ENCODE results near the gene PLEKHG4B. TPM values are rescaled to one million over a fixed set of nuclear protein-coding genes. Genes with fewer than 3 reads are reported as not detected.

PLEKHG4B gene
- total RNA-seq, 1 donor from 2014 or later, result 3.3 TPM

GRCh38 chr5:129820-130219, 37.9 kb downstream of the PLEKHG4B start:
- no peak for DNase-seq

GRCh38 chr5:130601-131131, 38.7 kb downstream of the PLEKHG4B start:
- no peak for DNase-seq

DNA sequence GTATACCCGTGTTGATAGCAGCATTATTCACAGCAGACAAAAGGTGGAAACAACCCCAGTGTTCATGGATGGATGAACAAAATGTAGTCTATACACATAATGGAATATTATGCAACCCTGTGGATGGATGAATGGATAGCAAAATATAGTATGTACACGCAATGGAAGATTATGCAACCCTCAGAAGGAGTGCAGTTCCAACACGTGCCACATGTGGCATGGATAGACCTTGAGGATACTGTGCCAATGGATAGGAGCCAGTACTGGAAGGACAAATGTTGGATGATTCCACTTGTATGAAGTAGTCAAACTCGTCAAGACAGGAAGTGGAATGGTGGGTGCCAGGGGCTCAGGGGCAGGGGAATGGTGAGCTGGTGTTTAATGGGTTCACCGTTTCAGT, 44.9 kb downstream of the PLEKHG4B start:
- DNase-seq, result no peak

- DNase-seq, result no peak
Measured at GRCh38 chr5:137741-138140, 45.8 kb downstream of the PLEKHG4B start.

- no peak for DNase-seq
Measured at GRCh38 chr5:138936-139335, 47.0 kb downstream of the PLEKHG4B start.

GRCh38 chr5:139579-140442, 47.8 kb downstream of the PLEKHG4B start:
- no peak for DNase-seq

- no peak for DNase-seq
Measured at GRCh38 chr5:140443-140829, 48.5 kb downstream of the PLEKHG4B start.

GRCh38 chr5:141211-141610, 49.2 kb downstream of the PLEKHG4B start:
- DNase-seq, result no peak

DNA sequence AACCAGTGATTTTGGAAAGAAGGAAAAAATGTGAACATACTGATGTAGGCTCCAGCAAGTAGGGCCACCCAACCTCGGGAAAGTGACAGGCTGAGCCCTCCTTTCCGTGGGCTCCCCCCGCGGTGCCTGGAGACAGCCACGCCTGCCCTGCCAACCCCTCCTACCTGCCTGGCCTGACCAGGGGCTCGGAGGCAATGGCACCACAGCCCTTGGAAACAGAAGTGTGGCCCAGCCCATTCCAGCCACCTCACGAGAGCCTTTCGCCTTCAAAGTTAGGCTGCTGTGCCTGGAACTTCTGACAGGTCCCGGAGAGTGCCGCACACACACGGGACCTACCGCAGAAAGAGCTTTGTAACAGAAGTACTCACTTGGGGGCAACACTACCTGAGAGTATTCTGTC, 49.8 kb downstream of the PLEKHG4B start:
- DNase-seq, result no peak

GRCh38 chr5:142246-142810, 50.4 kb downstream of the PLEKHG4B start:
- no peak for DNase-seq

DNA sequence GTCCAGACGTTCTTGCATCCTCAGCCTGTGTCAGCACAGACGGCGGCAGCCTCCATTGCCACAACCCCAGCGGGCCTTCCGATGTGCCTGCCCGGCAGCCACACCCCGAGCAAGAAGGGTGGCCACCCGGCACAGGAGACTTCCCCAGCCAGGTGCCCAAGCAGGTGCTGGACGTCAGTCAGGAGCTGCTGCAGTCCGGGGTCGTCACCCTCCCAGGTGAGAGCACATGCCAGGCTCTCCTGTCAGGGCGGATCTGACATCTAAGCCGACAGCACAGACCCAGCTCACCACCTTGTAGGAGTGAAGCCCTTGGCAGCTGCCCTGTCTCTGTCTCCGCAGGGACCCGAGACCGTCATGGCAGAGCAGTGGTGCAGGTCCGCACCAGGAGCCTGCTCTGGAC, 51.1 kb downstream of the PLEKHG4B start:
- DNase-seq, result no peak

DNA sequence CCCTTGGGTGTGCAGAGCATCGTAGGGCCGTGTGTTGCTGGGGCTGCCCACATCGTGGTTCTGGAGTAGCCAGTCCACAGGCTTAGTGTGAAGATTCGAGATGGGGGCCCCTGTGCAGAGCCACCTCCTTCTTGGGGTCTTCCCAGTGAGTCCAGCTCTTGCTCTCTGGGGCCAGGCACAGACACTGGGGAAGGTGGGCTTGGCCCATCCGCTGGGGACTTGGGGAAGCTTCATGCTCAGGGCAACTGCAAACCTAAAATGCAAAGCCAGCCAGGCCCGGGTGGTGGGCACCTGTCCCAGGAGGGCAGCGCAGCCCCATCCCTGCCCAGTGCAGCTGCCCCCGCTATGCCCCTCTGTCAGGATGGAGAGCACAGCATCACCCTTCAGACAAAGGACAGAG, 53.0 kb downstream of the PLEKHG4B start:
- DNase-seq, result no peak

- DNase-seq, result no peak
Measured at GRCh38 chr5:145585-146323, 53.8 kb downstream of the PLEKHG4B start.

DNA sequence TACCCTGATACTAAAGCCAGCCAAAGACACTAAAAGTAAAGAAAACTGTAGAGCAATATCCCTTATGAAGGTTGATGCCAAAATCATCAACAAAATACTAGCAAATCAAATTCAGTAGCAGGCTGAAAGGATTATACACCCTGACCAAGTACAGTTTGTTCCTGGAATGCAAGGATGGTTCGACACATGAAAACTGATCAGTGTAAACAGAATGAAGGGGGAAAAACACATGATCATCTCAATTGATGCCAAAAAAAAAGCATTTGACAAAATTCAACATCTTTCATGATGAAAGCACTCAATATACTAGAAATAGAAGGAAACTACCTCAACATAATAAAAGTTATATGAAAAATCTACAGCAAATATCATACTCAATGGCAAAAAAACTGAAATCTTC, 55.8 kb downstream of the PLEKHG4B start:
- no peak for DNase-seq

DNA sequence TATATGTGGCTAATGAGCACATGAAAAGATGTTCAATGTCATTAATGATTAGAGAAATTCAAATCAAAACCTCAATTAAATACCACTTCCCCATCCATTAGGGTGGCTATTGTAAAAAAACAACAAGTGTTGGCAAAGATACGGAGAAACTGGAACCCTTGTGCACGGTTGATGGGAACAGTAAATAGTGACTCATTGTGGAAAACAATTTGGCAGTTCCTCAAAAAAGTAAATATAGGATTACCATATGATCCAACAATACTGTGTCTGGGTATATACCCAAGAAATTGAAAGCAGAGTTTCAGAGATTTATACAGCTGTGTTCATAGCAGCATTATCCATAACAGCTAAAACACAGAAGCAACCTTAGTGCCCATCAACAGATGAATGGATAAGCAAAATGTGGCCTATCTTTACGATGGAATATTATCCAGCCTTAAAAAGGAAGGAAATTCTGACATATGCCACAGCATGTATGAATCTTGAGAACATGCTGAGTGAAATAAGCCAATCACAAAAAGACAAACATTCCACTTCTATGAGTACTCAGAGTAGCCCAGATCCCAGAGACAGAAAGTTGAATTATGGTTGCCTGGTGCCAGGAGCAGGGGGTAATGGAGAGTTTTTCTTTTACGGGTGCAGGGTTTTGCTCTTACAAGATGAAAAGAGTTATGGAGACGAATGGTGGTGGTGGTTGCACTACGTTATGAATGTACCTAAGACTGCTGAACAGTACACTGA, 57.9 kb downstream of the PLEKHG4B start:
- no peak for DNase-seq

- DNase-seq, result no peak
Measured at GRCh38 chr5:150746-151145, 58.8 kb downstream of the PLEKHG4B start.

GRCh38 chr5:152077-152476, 60.1 kb downstream of the PLEKHG4B start:
- DNase-seq, result no peak

DNA sequence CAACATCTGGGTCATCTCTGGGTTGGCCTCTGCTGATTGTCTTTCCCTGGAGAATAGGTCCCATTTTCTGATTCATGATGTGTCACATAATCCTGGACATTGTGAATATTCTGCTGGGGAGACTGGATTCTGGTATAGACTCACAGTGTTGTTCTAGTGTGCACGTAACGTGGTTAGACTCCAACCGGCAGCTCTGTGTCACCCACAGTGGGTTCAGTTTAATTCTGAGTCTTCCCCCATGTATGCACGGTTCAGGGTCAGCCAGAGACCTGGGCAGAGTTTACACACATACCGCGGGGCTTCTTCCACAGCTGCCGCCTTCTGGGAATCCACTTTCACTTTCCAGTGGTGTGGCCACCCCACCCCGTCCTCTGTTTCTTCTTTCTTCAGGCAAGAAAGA, 61.3 kb downstream of the PLEKHG4B start:
- DNase-seq, result no peak

DNA sequence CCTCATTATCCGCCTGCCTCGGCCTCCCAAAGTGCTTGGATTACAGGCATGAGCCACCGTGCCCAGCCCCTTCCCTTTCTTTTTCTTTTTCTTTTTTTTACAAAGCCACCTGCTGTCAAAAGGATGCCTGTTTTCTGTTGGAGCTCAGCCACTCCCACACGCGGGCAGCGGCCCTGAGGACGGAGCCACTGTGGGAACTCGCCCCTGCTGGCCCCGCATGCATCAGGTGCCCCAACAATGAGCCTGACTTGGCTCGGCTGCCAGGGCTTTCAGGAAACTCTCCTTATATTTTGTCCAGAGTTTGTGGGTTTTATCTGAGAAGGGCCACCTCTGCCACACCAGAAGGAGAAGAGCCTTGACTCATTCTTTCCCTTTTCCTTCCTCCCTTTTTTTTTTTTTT, 62.3 kb downstream of the PLEKHG4B start:
- DNase-seq, result no peak

DNA sequence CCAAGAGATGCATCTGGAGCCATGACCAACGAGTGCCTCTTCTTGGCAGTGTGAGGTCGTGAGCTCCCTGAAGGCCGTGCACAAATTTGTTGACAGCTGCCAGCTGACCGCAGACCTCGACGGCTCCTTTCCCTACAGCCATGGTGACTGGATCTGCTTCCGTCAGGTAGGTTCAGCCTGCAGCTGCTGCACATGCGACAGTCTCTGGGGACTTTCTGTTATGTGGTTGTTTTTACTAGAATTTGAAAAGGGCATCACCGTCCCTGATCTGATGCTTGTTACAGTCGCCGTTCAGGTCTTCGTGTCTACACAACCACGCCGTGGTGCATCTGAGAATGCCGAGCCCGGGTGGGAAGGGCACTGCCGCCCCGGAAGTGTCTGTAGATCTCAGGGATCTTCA, 62.9 kb downstream of the PLEKHG4B start:
- DNase-seq, result no peak

- no peak for DNase-seq
Measured at GRCh38 chr5:155651-156410, 63.9 kb downstream of the PLEKHG4B start.

Data from tongue (tissue), 2 donors.